NCI-H748 (cell line): ENCODE data around the gene CDC42BPA.
"Not testable (repeated sequence)": the region's sequence is repeated elsewhere in the genome, so short reads cannot be mapped to it uniquely, and the experiment has no call there.

Source experiments
- DNase-seq: peaks from one replicate; lab custom pipeline; 2025; ENCODE audit not compliant: unreplicated experiment; lab: John Stamatoyannopoulos, UW

Gene CDC42BPA

GRCh38 chr1:227002531-227003049 is 315.7 kb downstream of the CDC42BPA start:
- DNase-seq: no peak

- not testable (repeated sequence) for DNase-seq
Measured at GRCh38 chr1:226999579-226999978, 318.7 kb downstream of the CDC42BPA start.

- no peak for DNase-seq
Measured at GRCh38 chr1:226995365-226996332, 322.6 kb downstream of the CDC42BPA start.

- no peak for DNase-seq
Measured at GRCh38 chr1:226994586-226995364, 323.5 kb downstream of the CDC42BPA start.

GRCh38 chr1:226993814-226994585 is 324.3 kb downstream of the CDC42BPA start:
- DNase-seq: no peak

GRCh38 chr1:226991920-226992319 is 326.4 kb downstream of the CDC42BPA start:
- no peak for DNase-seq

GRCh38 chr1:226990133-226990716 is 328.1 kb downstream of the CDC42BPA start:
- DNase-seq: no peak

- no peak for DNase-seq
Measured at GRCh38 chr1:226989085-226989920, 329.0 kb downstream of the CDC42BPA start.

- no peak for DNase-seq
Measured at GRCh38 chr1:226988334-226988666, 330.0 kb downstream of the CDC42BPA start.

- no peak for DNase-seq
Measured at GRCh38 chr1:226987623-226988333, 330.5 kb downstream of the CDC42BPA start.

GRCh38 chr1:226987179-226987536 is 331.1 kb downstream of the CDC42BPA start:
- DNase-seq: no peak

- DNase-seq: no peak
Measured at GRCh38 chr1:226986496-226987178, 331.7 kb downstream of the CDC42BPA start.

GRCh38 chr1:226985839-226986463 is 332.3 kb downstream of the CDC42BPA start:
- no peak for DNase-seq

- no peak for DNase-seq
Measured at GRCh38 chr1:226985239-226985838, 333.0 kb downstream of the CDC42BPA start.

- no peak for DNase-seq
Measured at GRCh38 chr1:226984521-226985238, 333.6 kb downstream of the CDC42BPA start.

GRCh38 chr1:226983992-226984364 is 334.3 kb downstream of the CDC42BPA start:
- no peak for DNase-seq
